IMR-90 (cell line): ENCODE results near the gene CD7. TPM values are rescaled to one million over a fixed set of nuclear protein-coding genes. Genes with fewer than 3 reads are reported as not detected.

Experiments used
- ATAC-seq: fragments of 200-7000 bp; cut with Tn5 transposase; 2 replicates; pipeline ENCODE4 v1.9.1; 2020; ENCODE audit warnings: low read depth, mild to moderate bottlenecking, moderate library complexity
- BruUV-seq: library from RNA; stranded (reverse); fragments of 400-500 nt; replicated peaks from 2 replicates; lab custom pipeline; 2021; lab: Mats Ljungman, UMichigan
- CTCF ChIA-PET: fragments of 300-600 bp; formaldehyde crosslinking; extraction: SDS; loops from one replicate; lab custom pipeline; 2021; ENCODE audit warnings: antibody characterized with exemption; lab: Yijun Ruan, JAX
- POLR2A ChIA-PET: fragments of 300-600 bp; sonication (Branson Sonifier 250); formaldehyde crosslinking; loops from one replicate; lab custom pipeline; 2022; ENCODE audit warnings: antibody characterized with exemption; ENCODE audit not compliant: unreplicated experiment; lab: Charles Lee
- DNase-seq: peaks from one replicate; pipeline ENCODE4 v3.0.0; 2013
- H2AFZ ChIP-seq: replicated peaks from 2 replicates; pipeline ENCODE3; 2013; ENCODE audit warnings: low read length, mild to moderate bottlenecking; ENCODE audit not compliant: poor library complexity
- H2AK5ac ChIP-seq: 2 replicates; pipeline ENCODE4 v1.6.1; 2013; ENCODE audit warnings: low read depth, low read length, inconsistent platforms
- H2AK9ac ChIP-seq: replicated peaks from 2 replicates; pipeline ENCODE3; 2013; ENCODE audit warnings: mild to moderate bottlenecking, low read depth, low read length, moderate library complexity; ENCODE audit not compliant: poor library complexity
- H2BK120ac ChIP-seq: 2 replicates; pipeline ENCODE4 v1.6.1; 2013; ENCODE audit warnings: low read depth, low read length, inconsistent platforms
- H2BK15ac ChIP-seq: 3 replicates; pipeline ENCODE4 v1.6.1; 2013; ENCODE audit warnings: low read depth, low read length, inconsistent platforms
- H2BK20ac ChIP-seq: 2 replicates; pipeline ENCODE4 v1.6.1; 2013; ENCODE audit warnings: low read depth, mild to moderate bottlenecking, inconsistent platforms, low read length, moderate library complexity
- H2BK5ac ChIP-seq: 2 replicates; pipeline ENCODE4 v1.6.1; 2013; ENCODE audit warnings: mild to moderate bottlenecking, low read depth, low read length, inconsistent platforms; ENCODE audit not compliant: poor library complexity, severe bottlenecking
- H3K14ac ChIP-seq: replicated peaks from 2 replicates; pipeline ENCODE4 v1.6.1; 2013; ENCODE audit warnings: low read depth, low read length, inconsistent platforms
- H3K18ac ChIP-seq: 2 replicates; pipeline ENCODE4 v1.6.1; 2013; ENCODE audit warnings: low read depth, low read length, control low read depth
- H3K23ac ChIP-seq: 2 replicates; pipeline ENCODE4 v1.6.1; 2013; ENCODE audit warnings: low read depth, low read length, inconsistent platforms
- H3K27ac ChIP-seq: 2 replicates; pipeline ENCODE4 v1.5.1; 2013; ENCODE audit warnings: mild to moderate bottlenecking, control low read depth, low read length; ENCODE audit not compliant: insufficient read depth
- H3K27me3 ChIP-seq: 2 replicates; pipeline ENCODE4 v1.6.1; 2013; ENCODE audit warnings: low read length; ENCODE audit not compliant: control insufficient read depth, insufficient read depth
- H3K36me3 ChIP-seq: 2 replicates; pipeline ENCODE4 v1.6.1; 2013; ENCODE audit warnings: low read length, mixed read lengths; ENCODE audit not compliant: control insufficient read depth, insufficient read depth
- H3K4ac ChIP-seq: 2 replicates; pipeline ENCODE4 v1.6.1; 2013; ENCODE audit warnings: low read depth, low read length, inconsistent platforms
- H3K4me1 ChIP-seq: 2 replicates; pipeline ENCODE4 v1.6.1; 2013; ENCODE audit warnings: low read length, mixed read lengths; ENCODE audit not compliant: control insufficient read depth, insufficient read depth
- H3K4me2 ChIP-seq: 2 replicates; pipeline ENCODE4 v1.6.1; 2013; ENCODE audit warnings: low read depth, mild to moderate bottlenecking, control low read depth, low read length, moderate library complexity
- H3K4me3 ChIP-seq: 2 replicates; pipeline ENCODE4 v1.5.1; 2013; ENCODE audit warnings: low read depth, mild to moderate bottlenecking, control low read depth, low read length, moderate library complexity; ENCODE audit not compliant: insufficient read depth
- H3K56ac ChIP-seq: 2 replicates; pipeline ENCODE4 v1.6.1; 2013; ENCODE audit warnings: low read length, inconsistent platforms; ENCODE audit not compliant: insufficient read depth; ENCODE audit errors: extremely low read depth
- H3K79me1 ChIP-seq, 2 experiments: 2 replicates each; pipeline ENCODE4 v1.6.1; 2013; ENCODE audit warnings: low read length in 2 of 2, inconsistent platforms in 1 of 2, low read depth in 1 of 2
- H3K9ac ChIP-seq: 2 replicates; pipeline ENCODE4 v1.6.1; 2013; ENCODE audit warnings: low read depth, low read length, control low read depth
- H3K9me1 ChIP-seq: 2 replicates; pipeline ENCODE4 v1.6.1; 2013; ENCODE audit warnings: low read length, inconsistent platforms; ENCODE audit not compliant: insufficient read depth
- H3K9me3 ChIP-seq: 2 replicates; pipeline ENCODE4 v1.6.1; 2013; ENCODE audit warnings: low read length; ENCODE audit not compliant: control insufficient read depth, insufficient read depth
- H4K20me1 ChIP-seq: 2 replicates; pipeline ENCODE4 v1.6.1; 2013; ENCODE audit warnings: low read length, inconsistent platforms; ENCODE audit not compliant: insufficient read depth
- H4K5ac ChIP-seq: 2 replicates; pipeline ENCODE4 v1.6.1; 2013; ENCODE audit warnings: mild to moderate bottlenecking, low read depth, low read length, control low read depth
- H4K8ac ChIP-seq, 2 experiments: 2 replicates each; pipeline ENCODE4 v1.6.1; 2013; ENCODE audit warnings: low read depth in 2 of 2, low read length in 2 of 2, control low read depth in 1 of 2, inconsistent platforms in 1 of 2
- H4K91ac ChIP-seq: 2 replicates; pipeline ENCODE4 v1.6.1; 2013; ENCODE audit warnings: low read depth, low read length, inconsistent platforms; ENCODE audit not compliant: insufficient read depth
- BHLHE40 ChIP-seq: fragments of 150-350 bp; IDR thresholded peaks from 2 replicates; pipeline ENCODE4 v1.6.1; 2016; ENCODE audit warnings: mild to moderate bottlenecking, low read depth, low read length
- CEBPB ChIP-seq: IDR thresholded peaks from 2 replicates; pipeline ENCODE4 v1.6.1; 2012; ENCODE audit warnings: low read depth, low read length, improper control_type of control experiment
- CHD1 ChIP-seq: IDR thresholded peaks from 2 replicates; pipeline ENCODE4 v1.6.1; 2012; ENCODE audit warnings: low read depth, low read length, improper control_type of control experiment
- ELK1 ChIP-seq: fragments of 150-350 bp; IDR thresholded peaks from 2 replicates; pipeline ENCODE4 v1.6.1; 2016; ENCODE audit warnings: low read depth, mild to moderate bottlenecking, low read length, moderate library complexity, borderline replicate concordance
- FOS ChIP-seq: fragments of 150-350 bp; IDR thresholded peaks from 2 replicates; pipeline ENCODE4 v1.6.1; 2016; ENCODE audit warnings: low read depth, low read length
- MAFK ChIP-seq: IDR thresholded peaks from 2 replicates; pipeline ENCODE4 v1.6.1; 2012; ENCODE audit warnings: low read depth, low read length, improper control_type of control experiment
- MAZ ChIP-seq: IDR thresholded peaks from 2 replicates; pipeline ENCODE4 v1.6.1; 2012; ENCODE audit warnings: low read depth, mild to moderate bottlenecking, low read length, improper control_type of control experiment, moderate library complexity, borderline replicate concordance
- MXI1 ChIP-seq: IDR thresholded peaks from 2 replicates; pipeline ENCODE4 v1.6.1; 2012; ENCODE audit warnings: low read depth, mild to moderate bottlenecking, low read length, moderate library complexity, borderline replicate concordance
- NFE2L2 ChIP-seq: fragments of 150-350 bp; IDR thresholded peaks from 2 replicates; pipeline ENCODE4 v1.6.1; 2016; ENCODE audit warnings: low read depth, mild to moderate bottlenecking, low read length
- POLR2A ChIP-seq: IDR thresholded peaks from 2 replicates; pipeline ENCODE4 v1.6.1; 2012; ENCODE audit warnings: mild to moderate bottlenecking, low read depth, low read length
- RAD21 ChIP-seq: IDR thresholded peaks from 2 replicates; pipeline ENCODE4 v1.6.1; 2012; ENCODE audit warnings: low read length, improper control_type of control experiment
- RCOR1 ChIP-seq: IDR thresholded peaks from 2 replicates; pipeline ENCODE4 v1.6.1; 2012; ENCODE audit warnings: mild to moderate bottlenecking, low read length, improper control_type of control experiment; ENCODE audit not compliant: insufficient replicate concordance
- RFX5 ChIP-seq: IDR thresholded peaks from 2 replicates; pipeline ENCODE4 v1.8.0; 2012; ENCODE audit warnings: low read depth, mild to moderate bottlenecking, low read length, moderate library complexity
- SMC3 ChIP-seq: fragments of 150-350 bp; IDR thresholded peaks from 2 replicates; pipeline ENCODE4 v1.6.1; 2016; ENCODE audit warnings: low read depth, mild to moderate bottlenecking, antibody characterized with exemption, low read length, moderate library complexity
- USF2 ChIP-seq: fragments of 150-350 bp; IDR thresholded peaks from 2 replicates; pipeline ENCODE4 v1.6.1; 2017; ENCODE audit warnings: mild to moderate bottlenecking, antibody characterized with exemption, low read length, low read depth
- WGBS, 2 experiments: methylation state at CpG; one replicate each; pipeline versions ENCODE4 v1.1.5 to v1.1.7; 2013; ENCODE audit warnings: missing lambda C conversion rate in 2 of 2; ENCODE audit not compliant: insufficient read length in 1 of 2; ENCODE audit errors: extremely low coverage in 2 of 2; 5-methylcytosine and 5-hydroxymethylcytosine counted together
- dilution Hi-C: fragments of 300-500 bp; cut with HindIII; formaldehyde crosslinking; loops from one replicate; pipeline ENCODE4 v1.14.3; 2018; ENCODE audit warnings: low sequenced_read_pairs; ENCODE audit not compliant: unreplicated experiment
- in situ Hi-C: fragments of 300-500 bp; cut with MboI; formaldehyde crosslinking; loops from 3 replicates; pipeline ENCODE4 v1.14.3; 2019; ENCODE audit warnings: low sequenced_read_pairs, inconsistent platforms, mixed read lengths
- intact Hi-C: fragments of 100-400 bp; cut with micrococcal nuclease; formaldehyde crosslinking; loops from 2 replicates; pipeline ENCODE4 v1.10.0; 2022
- polyA plus RNA-seq, 3 experiments: library from polyadenylated mRNA; depleted of rRNA; stranded (reverse); fragments of >200 nt; gene quantifications; 2 replicates each; pipeline ENCODE4 v1.2.3, GENCODE V29; 2012; ENCODE audit warnings: low replicate concordance in 1 of 3
- total RNA-seq: library from RNA; depleted of rRNA; stranded (reverse); fragments of >200 nt; gene quantifications from 2 replicates; pipeline ENCODE4 v1.2.3, GENCODE V29; 2012
- TF ChIP-seq, protein P1 (sequence below): conservative IDR thresholded peaks from 2 replicates; pipeline ENCODE4 v1.5.1; 2012; ENCODE audit warnings: mild to moderate bottlenecking, low read depth, low read length, improper control_type of control experiment

Gene CD7
- total and polyA plus RNA-seq, 2 of the 4 experiments (the other 2 are of a cell fraction): not detected

DNA sequence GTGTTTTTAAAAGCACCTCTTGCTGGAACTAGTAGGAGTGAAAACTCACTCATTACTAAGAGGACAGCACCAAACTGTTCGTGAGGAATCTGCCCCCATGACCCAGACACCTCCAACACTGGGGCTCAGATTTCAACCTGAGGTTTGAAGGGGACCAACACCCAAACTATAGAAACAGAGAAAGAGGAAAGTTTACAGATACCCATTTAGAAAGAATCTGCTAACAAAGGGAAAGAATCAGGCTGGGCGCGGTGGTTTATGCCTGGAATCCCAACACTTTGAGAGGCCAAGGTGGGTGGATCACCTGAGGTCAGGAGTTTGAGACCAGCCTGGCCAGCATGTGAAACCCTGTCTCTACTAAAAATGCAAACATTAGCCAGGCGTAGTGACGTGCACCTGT is 40.5 kb downstream of the CD7 start:
- TF ChIP-seq USF2: no peak
- no peak for TF ChIP-seq CHD1
- TF ChIP-seq RCOR1: no peak
- TF ChIP-seq FOS: no peak
- TF ChIP-seq NFE2L2: no peak
- no peak for TF ChIP-seq MAFK
- TF ChIP-seq RFX5: no peak
- no peak for TF ChIP-seq CEBPB
- no peak for TF ChIP-seq MXI1
- TF ChIP-seq, protein P1, sequence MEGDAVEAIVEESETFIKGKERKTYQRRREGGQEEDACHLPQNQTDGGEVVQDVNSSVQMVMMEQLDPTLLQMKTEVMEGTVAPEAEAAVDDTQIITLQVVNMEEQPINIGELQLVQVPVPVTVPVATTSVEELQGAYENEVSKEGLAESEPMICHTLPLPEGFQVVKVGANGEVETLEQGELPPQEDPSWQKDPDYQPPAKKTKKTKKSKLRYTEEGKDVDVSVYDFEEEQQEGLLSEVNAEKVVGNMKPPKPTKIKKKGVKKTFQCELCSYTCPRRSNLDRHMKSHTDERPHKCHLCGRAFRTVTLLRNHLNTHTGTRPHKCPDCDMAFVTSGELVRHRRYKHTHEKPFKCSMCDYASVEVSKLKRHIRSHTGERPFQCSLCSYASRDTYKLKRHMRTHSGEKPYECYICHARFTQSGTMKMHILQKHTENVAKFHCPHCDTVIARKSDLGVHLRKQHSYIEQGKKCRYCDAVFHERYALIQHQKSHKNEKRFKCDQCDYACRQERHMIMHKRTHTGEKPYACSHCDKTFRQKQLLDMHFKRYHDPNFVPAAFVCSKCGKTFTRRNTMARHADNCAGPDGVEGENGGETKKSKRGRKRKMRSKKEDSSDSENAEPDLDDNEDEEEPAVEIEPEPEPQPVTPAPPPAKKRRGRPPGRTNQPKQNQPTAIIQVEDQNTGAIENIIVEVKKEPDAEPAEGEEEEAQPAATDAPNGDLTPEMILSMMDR: no peak
- no peak for TF ChIP-seq BHLHE40
- no peak for TF ChIP-seq ELK1
- TF ChIP-seq SMC3: no peak
- TF ChIP-seq MAZ: no peak
- TF ChIP-seq RAD21: no peak
- no peak for TF ChIP-seq POLR2A
- Histone ChIP-seq H3K27me3 (no peaks in the 10 kb centered on the region), H3K27ac (no peak overlapping the region), H3K23ac (no peak overlapping the region), H3K36me3 (peaks cover 1% of the 10 kb centered on the region), H3K4me3 (no peak overlapping the region), H4K20me1 (peaks cover 8% of the 10 kb centered on the region), H4K5ac (no peak overlapping the region), H2AK5ac (no peak overlapping the region), H3K56ac (no peak overlapping the region), H3K79me1 (peaks cover 2 to 17% of the 10 kb centered on the region in 2 experiments; a peak in 2 of 4 replicates), H4K91ac (no peak overlapping the region), H3K9me3 (no peaks in the 10 kb centered on the region), H2AK9ac (no peak overlapping the region), H2BK120ac (no peak overlapping the region), H2BK5ac (no peak overlapping the region), H3K9ac (no peak overlapping the region), H3K14ac (no peak overlapping the region), H2BK20ac (no peak overlapping the region), H3K18ac (no peak overlapping the region), H3K4me2 (no peak overlapping the region), H2BK15ac (no peak overlapping the region), H3K9me1 (peaks cover 8% of the 10 kb centered on the region), H3K4ac (no peak overlapping the region), H2AFZ (no peak overlapping the region), H4K8ac (no peak overlapping the region), H3K4me1 (peaks cover 7% of the 10 kb centered on the region)
- 70% methylated on average over 2 of the region's 5 CpGs; no CpG with 5 or more reads in 1 of the 2 experiments for WGBS, 2 experiments
- DNase-seq (no peak), ATAC-seq (no peak)
- dilution Hi-C loops (no loop called here), in situ Hi-C loops (no loop called here), intact Hi-C loops (no loop called here)
- ChIA-PET CTCF (no interaction called here), POLR2A (no interaction called here)
- BruUV-seq: no TSS peak
